ENCODE data around the gene RB1.

RB1 gene

DNA sequence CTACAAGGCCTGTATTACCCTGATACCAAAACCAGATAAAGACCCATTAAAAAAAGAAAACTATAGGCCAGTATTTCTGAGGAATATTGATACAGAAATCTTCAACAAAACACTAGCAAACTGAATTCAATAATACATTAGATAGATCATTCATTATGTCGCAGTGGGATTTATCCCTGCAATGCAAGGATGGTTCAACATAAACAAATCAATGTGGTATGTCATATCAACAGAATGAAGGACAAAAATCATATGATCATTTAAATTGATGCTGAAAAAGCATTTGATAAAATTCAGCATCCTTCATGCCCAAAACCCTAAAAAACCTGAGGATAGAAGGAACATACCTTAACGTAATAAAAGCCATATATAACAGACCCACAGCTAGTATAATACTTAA is 50.0 kb downstream of the RB1 start:
- TF ChIP-seq GATA3 (IDR thresholded peaks at IDR 0.05; ENCODE audit: low read depth, low read length) = no peak
- TF ChIP-seq GATA2 (IDR thresholded peaks at IDR 0.05; ENCODE audit: low read depth, low read length) = no peak

DNA sequence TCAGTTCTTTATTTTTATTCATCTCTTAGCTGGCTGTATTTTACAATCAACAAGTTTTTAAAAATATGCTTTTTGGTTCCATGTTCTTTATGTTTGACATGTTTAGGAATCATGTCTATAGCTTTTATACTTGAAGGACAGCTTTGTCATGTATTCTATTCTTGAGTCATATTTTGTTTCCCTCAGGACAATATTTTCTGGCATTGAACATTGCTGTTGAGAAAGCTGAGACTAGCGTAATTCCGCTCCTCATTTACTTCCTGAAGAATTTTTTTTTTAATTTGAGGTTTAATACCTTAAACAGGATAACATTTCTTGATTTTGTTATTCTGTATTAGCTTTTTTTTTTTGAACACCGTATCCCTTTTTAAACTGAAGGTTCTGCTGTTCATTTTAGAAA is 53.2 kb downstream of the RB1 start:
- no peak for TF ChIP-seq GATA3 (IDR thresholded peaks at IDR 0.05; ENCODE audit: low read depth, low read length)
- no peak for TF ChIP-seq GATA2 (IDR thresholded peaks at IDR 0.05; ENCODE audit: low read depth, low read length)

DNA sequence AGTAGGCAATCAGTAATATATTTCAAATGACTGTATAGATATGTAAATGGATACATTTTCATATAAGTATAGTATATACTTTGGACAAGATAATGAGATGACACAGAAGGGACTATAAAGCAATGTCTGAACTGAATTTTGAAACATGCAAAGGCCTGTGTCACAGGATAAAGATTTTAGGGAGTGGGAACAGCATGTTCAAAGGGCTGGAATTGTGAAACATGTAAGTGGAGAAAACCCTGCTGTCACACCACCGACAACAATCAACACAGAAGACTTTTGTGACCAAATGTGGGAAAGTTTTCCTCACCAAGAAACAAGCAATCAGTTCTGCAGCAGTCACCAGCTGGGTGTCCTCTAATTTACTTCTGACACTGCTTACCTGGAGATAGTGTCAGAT is 66.4 kb downstream of the RB1 start:
- TF ChIP-seq GATA2 (IDR thresholded peaks at IDR 0.05; ENCODE audit: low read depth, low read length) = no peak
- no peak for TF ChIP-seq GATA3 (IDR thresholded peaks at IDR 0.05; ENCODE audit: low read depth, low read length)

DNA sequence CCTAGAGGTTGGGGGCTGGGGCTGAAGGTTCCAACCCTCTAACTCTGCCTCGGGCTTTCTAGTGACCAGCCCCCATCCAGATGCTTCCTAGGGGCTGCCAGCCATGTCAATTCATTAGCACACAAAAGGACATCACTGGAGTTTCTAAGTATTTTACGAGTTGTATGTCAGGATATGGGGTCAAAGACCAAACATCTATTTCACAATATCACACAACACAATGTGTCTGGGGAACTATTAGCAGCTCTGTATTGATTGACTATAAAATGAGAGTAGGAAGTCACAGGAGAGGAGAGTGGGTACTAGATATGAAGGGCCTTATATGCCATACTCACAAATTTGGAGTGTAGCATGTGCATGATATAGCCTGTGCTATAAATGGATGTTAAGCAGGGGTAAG is 67.3 kb downstream of the RB1 start:
- TF ChIP-seq GATA3 (IDR thresholded peaks at IDR 0.05; ENCODE audit: low read depth, low read length) (no peak), GATA2 (IDR thresholded peaks at IDR 0.05; ENCODE audit: low read depth, low read length) (no peak)

DNA sequence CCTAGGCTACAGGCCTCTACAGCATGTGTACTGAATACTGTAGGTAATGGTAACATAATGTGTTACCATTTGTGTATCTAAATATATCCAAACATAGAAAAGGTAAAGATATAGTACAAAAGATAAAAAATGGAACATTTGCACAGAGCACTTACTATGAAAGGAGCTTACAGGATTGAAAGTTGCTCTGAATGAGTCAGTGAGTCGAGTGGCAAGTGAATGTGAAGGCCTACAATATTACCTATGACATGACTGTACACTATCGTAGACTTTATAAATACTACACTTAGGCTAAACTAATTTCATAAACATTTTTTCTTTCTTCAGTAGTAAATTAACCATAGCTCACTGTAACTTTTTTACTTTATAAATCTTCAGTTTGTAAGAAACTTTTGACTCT is 74.3 kb downstream of the RB1 start:
- no peak for TF ChIP-seq GATA3 (IDR thresholded peaks at IDR 0.05; ENCODE audit: low read depth, low read length)
- no peak for TF ChIP-seq GATA2 (IDR thresholded peaks at IDR 0.05; ENCODE audit: low read depth, low read length)

DNA sequence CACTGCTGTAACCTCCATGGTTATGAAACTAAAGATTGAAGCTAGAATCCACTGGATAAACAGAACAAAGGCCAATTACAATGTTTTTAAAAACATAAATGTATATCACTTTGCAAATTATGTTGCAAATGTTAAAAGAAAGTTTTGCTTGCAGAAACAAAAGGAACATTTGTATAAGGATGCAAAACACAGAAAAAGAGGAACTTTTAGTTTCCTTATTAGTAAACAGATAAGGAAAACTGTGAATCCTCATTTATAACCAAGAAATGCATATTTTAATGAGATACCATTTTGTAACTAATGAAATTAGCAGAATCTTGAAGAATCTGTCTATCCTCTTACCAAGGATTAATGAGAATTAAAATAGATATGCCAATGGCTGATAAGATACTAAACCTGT is 77.0 kb downstream of the RB1 start:
- TF ChIP-seq GATA2 (IDR thresholded peaks at IDR 0.05; ENCODE audit: low read depth, low read length) (no peak), GATA3 (IDR thresholded peaks at IDR 0.05; ENCODE audit: low read depth, low read length) (no peak)

DNA sequence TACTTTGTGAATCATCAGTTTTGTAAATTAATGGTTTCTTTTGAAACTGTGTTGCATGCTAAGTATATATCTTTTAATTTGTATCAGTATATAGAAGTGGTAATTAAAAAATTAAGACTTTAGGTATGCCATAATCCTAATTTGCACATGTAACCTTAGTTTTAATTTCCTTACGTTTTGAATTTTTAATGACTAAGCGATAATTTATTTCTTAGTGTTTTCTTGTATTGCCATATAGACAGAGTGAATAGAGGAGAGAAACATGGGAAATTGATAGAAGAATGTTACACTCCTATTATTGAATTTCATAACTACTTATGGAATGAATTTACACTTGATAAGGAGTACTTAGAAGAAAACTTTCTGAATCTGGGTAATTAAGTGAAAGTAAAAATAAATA is 79.8 kb downstream of the RB1 start:
- TF ChIP-seq GATA2 (IDR thresholded peaks at IDR 0.05; ENCODE audit: low read depth, low read length) (no peak), GATA3 (IDR thresholded peaks at IDR 0.05; ENCODE audit: low read depth, low read length) (no peak)

DNA sequence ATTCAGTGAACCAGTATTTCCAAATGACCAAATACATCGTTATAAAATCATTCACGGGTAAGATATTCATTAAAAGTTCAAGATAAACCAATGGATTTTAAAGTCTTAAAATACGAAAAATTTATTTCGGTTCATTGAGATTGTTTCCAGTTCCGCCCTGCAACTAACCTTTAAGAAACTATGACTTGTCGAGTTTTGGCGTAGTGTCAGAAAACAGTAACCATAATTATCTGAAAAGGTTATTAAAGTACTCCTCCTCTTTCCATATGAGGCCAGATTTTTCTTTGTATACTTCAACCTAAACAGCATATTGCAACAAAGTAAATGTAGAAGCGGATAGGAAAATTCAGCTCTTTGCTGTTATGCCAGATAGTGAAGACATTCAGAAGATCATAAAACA is 83.3 kb downstream of the RB1 start:
- TF ChIP-seq GATA3 (IDR thresholded peaks at IDR 0.05; ENCODE audit: low read depth, low read length) (no peak), GATA2 (IDR thresholded peaks at IDR 0.05; ENCODE audit: low read depth, low read length) (no peak)

DNA sequence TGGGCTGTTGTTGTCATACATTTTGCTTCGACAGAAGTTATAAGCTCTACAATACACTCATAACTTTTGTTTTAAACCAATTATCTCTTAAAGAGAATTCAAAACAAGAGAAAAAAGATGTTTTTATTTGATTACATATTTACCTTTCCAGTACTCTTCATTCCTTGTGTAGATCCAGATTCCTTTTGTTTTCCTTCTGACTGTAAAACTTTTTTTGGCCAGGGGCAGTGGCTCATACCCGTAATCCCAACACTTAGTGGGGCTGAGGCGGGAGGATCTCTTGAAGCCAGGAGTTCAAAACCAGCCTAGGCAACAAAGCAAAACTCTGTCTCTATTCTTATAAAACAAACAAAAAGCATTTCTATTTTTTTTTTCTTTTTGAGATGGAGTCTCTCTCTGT is 87.7 kb downstream of the RB1 start:
- no peak for TF ChIP-seq GATA2 (IDR thresholded peaks at IDR 0.05; ENCODE audit: low read depth, low read length)
- no peak for TF ChIP-seq GATA3 (IDR thresholded peaks at IDR 0.05; ENCODE audit: low read depth, low read length)

DNA sequence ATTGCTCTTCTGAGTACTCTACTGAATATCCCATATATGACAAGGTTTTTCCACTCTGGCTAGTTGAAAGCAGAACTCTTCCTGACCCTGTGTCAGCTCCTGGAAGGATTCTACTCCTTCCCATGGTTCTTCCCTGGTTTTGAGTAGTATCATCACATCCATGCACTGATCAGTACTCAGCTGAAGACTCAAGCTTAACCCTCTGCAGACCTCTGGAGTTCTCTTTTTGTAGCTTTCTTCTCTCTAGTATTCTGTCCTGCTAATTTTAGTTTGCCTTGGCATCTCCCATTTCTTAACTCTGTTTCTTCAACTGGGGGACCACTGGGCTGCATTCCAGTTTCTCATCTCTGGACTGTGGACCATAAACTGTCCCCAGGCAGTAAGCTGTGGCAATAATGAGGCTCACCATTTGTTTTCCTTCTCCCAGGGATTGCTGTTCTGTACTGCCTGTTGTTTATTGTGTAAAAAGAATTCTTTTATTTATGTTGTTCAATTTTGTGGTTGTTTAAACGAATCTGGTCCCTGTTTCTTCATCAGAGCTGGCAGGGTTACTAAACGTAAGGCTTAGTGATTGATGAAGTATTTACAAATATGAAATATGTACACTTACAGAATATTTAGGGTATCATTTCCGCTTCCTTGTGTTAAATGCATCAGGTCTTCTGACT is 89.6 kb downstream of the RB1 start:
- TF ChIP-seq GATA3 (IDR thresholded peaks at IDR 0.05; ENCODE audit: low read depth, low read length) (no peak), GATA2 (IDR thresholded peaks at IDR 0.05; ENCODE audit: low read depth, low read length) (no peak)

DNA sequence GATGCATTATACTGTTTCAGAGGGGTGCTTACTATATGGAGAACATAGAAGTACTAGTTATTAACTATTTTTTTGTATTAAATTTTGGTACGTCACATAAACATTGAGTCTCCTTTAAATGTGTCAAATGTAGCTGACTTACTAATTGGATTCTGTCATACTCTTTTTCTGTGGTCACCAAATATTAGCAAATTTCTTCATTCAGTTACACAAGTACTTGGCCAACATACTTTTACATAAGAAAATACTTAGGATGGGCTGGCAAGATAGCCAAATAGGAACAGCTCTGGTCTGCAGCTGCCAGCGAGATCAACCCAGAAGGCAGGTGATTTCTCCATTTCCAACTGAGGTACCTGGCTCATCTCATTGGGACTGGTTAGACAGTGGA is 90.1 kb downstream of the RB1 start:
- no peak for TF ChIP-seq GATA3 (IDR thresholded peaks at IDR 0.05; ENCODE audit: low read depth, low read length)
- TF ChIP-seq GATA2 (IDR thresholded peaks at IDR 0.05; ENCODE audit: low read depth, low read length) = no peak

DNA sequence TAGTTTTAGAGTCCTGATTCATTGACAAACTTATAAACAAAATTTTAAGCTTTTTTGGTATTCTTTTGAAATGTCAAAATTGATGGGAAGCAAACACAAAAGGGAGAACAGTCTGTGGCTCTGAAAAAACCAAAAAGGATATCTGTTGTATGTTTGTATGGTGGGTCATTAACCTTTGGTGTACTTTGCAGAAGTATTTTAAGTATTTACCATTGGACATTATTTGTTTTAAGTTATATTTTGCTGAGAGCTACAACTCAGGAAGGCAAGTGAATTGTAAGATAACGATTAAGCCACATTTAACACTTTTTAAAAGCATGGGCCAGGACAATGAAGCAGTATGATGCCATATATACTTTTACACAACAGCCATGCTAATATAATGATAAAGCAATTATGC is 94.2 kb downstream of the RB1 start:
- TF ChIP-seq GATA3 (IDR thresholded peaks at IDR 0.05; ENCODE audit: low read depth, low read length) (no peak), GATA2 (IDR thresholded peaks at IDR 0.05; ENCODE audit: low read depth, low read length) (no peak)

DNA sequence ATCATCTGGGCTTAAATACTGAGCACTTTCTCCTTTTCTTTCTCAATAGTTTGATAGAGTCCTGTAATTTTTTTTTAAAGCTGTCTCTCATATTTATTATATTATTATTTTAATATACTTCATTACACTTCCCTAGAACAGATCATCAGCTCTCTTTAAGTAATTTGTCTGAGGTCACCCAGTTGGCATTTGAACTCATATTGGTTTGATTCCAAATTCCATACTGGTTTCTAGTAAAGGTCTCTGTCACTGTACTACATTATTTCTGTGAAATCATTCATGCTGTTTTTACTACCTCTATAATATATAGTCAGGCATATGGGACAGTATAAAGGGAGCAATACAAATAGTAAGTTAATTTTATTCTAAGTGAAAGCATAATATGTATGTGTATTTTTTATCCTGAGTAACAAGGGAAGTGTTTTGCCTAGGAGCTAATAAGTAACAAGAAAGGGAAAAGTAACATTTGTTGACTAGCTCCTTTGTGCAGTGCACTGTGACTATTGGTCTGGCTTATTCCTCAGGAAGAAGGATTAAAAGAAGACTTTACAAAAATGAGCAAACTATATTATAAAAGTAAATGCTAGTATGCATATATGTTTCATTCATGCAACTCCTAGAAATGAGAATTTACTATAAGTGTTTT is 95.0 kb downstream of the RB1 start:
- TF ChIP-seq GATA3 (IDR thresholded peaks at IDR 0.05; ENCODE audit: low read depth, low read length) (no peak), GATA2 (IDR thresholded peaks at IDR 0.05; ENCODE audit: low read depth, low read length) (no peak)

DNA sequence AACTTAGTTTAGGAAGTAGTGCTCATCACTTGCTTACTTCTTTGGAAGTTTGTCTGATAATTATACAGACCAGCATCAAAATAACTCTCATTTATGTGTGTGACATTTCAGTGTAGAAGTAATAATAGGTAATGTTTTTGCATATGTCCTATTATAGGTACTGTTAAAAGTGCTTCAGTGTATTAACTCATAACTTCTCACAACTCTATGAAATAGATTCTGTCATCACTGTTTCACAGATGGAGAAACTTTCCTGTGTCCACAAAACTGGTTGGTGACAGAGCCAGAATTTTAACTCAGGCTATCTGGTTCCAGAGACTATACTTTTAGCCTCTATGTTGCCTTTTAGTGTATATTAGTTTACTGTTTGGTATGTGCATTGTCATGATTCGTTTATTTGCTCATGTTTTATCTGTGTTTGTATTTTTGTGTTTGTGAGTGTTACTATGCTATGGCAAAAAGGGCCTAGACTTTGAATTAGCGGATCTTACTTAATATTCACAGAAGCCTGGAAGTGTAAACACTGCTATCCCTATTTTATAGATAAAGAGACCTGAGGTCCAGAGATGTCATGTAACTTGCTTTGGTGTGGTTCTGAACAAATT is 96.6 kb downstream of the RB1 start:
- TF ChIP-seq GATA3 (IDR thresholded peaks at IDR 0.05; ENCODE audit: low read depth, low read length) (no peak), GATA2 (IDR thresholded peaks at IDR 0.05; ENCODE audit: low read depth, low read length) (no peak)

DNA sequence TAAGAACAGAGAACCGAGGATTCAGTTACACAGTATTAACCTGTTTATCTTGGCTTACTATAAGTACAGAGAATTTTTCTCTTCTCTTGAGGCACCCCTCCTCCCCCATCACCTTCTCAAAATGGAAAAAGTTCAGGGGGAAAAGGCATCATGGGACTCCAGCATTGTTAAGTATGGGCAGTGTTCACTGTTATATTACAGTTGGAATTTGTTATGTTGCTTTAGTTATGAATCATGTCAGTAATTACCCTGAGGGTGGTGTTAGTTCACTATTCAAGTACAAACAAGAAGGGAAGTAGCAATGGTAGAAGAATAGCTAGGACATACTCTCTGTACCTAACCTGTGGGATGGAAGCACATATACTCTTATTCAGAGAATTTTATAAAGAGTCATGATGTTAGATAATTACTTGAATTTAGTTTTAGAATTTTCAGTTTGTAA is 97.3 kb downstream of the RB1 start:
- no peak for TF ChIP-seq GATA3 (IDR thresholded peaks at IDR 0.05; ENCODE audit: low read depth, low read length)
- TF ChIP-seq GATA2 (IDR thresholded peaks at IDR 0.05; ENCODE audit: low read depth, low read length) = no peak
